PC-3 (cell line): ENCODE results near the gene TH. TPM values are rescaled to one million over a fixed set of nuclear protein-coding genes. Genes with fewer than 3 reads are reported as not detected.

Source experiments
- ATAC-seq: fragments of 200-7000 bp; cut with Tn5 transposase; 2 replicates; pipeline ENCODE4 v1.9.1; 2020; ENCODE audit warnings: mild to moderate bottlenecking, moderate library complexity
- BruUV-seq: library from RNA; stranded (reverse); fragments of 400-500 nt; replicated peaks from 2 replicates; lab custom pipeline; 2021; lab: Mats Ljungman, UMichigan
- CTCF ChIA-PET: fragments of 300-600 bp; sonication (Branson Sonifier 250); formaldehyde crosslinking; loops from one replicate; lab custom pipeline; 2022; ENCODE audit warnings: antibody characterized with exemption; lab: Charles Lee
- POLR2A ChIA-PET: fragments of 300-600 bp; sonication (Branson Sonifier 250); formaldehyde crosslinking; loops from one replicate; lab custom pipeline; 2022; ENCODE audit warnings: antibody characterized with exemption; ENCODE audit not compliant: unreplicated experiment; lab: Charles Lee
- DNase-seq: peaks from one replicate; pipeline ENCODE4 v3.0.0-alpha.2; 2015
- H2AFZ ChIP-seq: fragments of 300-600 bp; sonication (generic); 2 replicates; pipeline ENCODE4 v1.6.0; 2016; ENCODE audit warnings: antibody characterized with exemption, low read length
- H3F3A ChIP-seq: fragments of 300-600 bp; sonication (generic); one replicate; pipeline ENCODE4 v1.6.0; 2017; ENCODE audit warnings: antibody characterized with exemption, low read length, control low read depth, mild to moderate bottlenecking; ENCODE audit not compliant: unreplicated experiment
- H3K27ac ChIP-seq: fragments of 300-600 bp; sonication (generic); 2 replicates; pipeline ENCODE4 v1.5.1; 2016; ENCODE audit warnings: mild to moderate bottlenecking, low read length
- H3K27me3 ChIP-seq: fragments of 300-600 bp; sonication (generic); 2 replicates; pipeline ENCODE4 v1.6.1; 2016; ENCODE audit warnings: low read length, mixed read lengths
- H3K36me3 ChIP-seq: fragments of 300-600 bp; sonication (generic); 2 replicates; pipeline ENCODE4 v1.6.1; 2016; ENCODE audit warnings: low read depth, mixed run types, low read length, mixed read lengths
- H3K4me1 ChIP-seq: fragments of 300-600 bp; sonication (generic); 2 replicates; pipeline ENCODE4 v1.5.1; 2016; ENCODE audit warnings: low read length; ENCODE audit not compliant: insufficient read depth
- H3K4me2 ChIP-seq: fragments of 300-600 bp; sonication (generic); 2 replicates; pipeline ENCODE4 v1.6.0; 2016; ENCODE audit warnings: low read length
- H3K4me3 ChIP-seq: fragments of 300-600 bp; sonication (generic); 2 replicates; pipeline ENCODE4 v1.5.1; 2016; ENCODE audit warnings: mild to moderate bottlenecking, low read length, mixed read lengths
- H3K79me2 ChIP-seq: fragments of 300-600 bp; sonication (generic); 2 replicates; pipeline ENCODE4 v1.6.1; 2017; ENCODE audit warnings: low read length, mixed read lengths
- H3K9ac ChIP-seq: fragments of 300-600 bp; sonication (generic); 2 replicates; pipeline ENCODE4 v1.6.0; 2016; ENCODE audit warnings: mild to moderate bottlenecking, low read length
- H3K9me2 ChIP-seq: fragments of 300-600 bp; sonication (generic); replicated peaks from 2 replicates; pipeline ENCODE4 v1.6.1; 2016; ENCODE audit warnings: mixed run types, low read length, mixed read lengths
- H3K9me3 ChIP-seq: fragments of 300-600 bp; sonication (generic); 2 replicates; pipeline ENCODE4 v1.6.1; 2016; ENCODE audit warnings: low read length, mixed read lengths
- H4K20me1 ChIP-seq: fragments of 300-600 bp; sonication (generic); 2 replicates; pipeline ENCODE4 v1.6.1; 2016; ENCODE audit warnings: low read length, mixed read lengths
- CTCF ChIP-seq: fragments of 300-600 bp; sonication (generic); conservative IDR thresholded peaks from 2 replicates; pipeline ENCODE4 v1.5.1; 2017; ENCODE audit warnings: antibody characterized with exemption, low read depth, mild to moderate bottlenecking, low read length
- EZH2 ChIP-seq: fragments of 300-600 bp; sonication (generic); IDR thresholded peaks from one replicate; pipeline ENCODE4 v1.6.1; 2017; ENCODE audit warnings: antibody characterized with exemption, mild to moderate bottlenecking, low read length; ENCODE audit not compliant: unreplicated experiment
- EZH2phosphoT487 ChIP-seq: fragments of 300-600 bp; sonication (generic); IDR thresholded peaks from 2 replicates; pipeline ENCODE4 v1.6.1; 2018; ENCODE audit warnings: mild to moderate bottlenecking, antibody characterized with exemption, low read length, borderline replicate concordance
- intact Hi-C: fragments of 100-400 bp; cut with micrococcal nuclease; formaldehyde crosslinking; loops from 2 replicates; pipeline ENCODE4 v1.9.0; 2023
- total RNA-seq: library from RNA; depleted of rRNA; stranded (reverse); fragments of >200 nt; gene quantifications from 2 replicates; pipeline ENCODE4 v1.2.3, GENCODE V29; 2014

The TH gene
- total RNA-seq, 1 experiment from 2014 or later: 8.3 TPM

DNA sequence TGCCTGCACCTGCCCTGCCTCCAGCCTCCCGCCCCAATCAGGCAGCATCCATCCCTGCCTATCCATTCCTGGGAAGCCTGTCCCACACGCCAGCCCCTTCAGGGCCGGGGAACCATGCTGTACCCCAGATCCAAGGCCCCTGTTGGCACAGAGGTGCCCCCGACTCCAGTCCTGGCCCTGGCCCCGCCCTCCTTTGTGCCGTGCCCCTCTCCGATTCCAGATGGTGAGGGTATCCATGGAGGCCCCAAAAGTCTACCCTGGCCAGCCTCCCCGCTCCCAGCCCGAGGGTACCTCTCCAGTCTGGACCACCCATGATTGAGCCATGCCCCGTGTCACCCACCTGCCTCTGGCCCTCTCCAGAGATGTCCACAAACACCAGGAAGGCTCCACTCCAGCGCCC lies 2.7 kb upstream of the TH start:
- H3K9me3 ChIP-seq: no peaks in the 10 kb centered on the region
- BruUV-seq: no TSS peak
- H3K27ac ChIP-seq: no peak overlapping the region
- H3F3A ChIP-seq: no peaks in the 10 kb centered on the region
- no peaks in the 10 kb centered on the region for H3K27me3 ChIP-seq
- H3K79me2 ChIP-seq: no peaks in the 10 kb centered on the region
- no peaks in the 10 kb centered on the region for H4K20me1 ChIP-seq
- intact Hi-C loops: no loop called here
- H3K4me1 ChIP-seq: peaks cover 42% of the 10 kb centered on the region
- no peak overlapping the region for H3K9ac ChIP-seq
- TF ChIP-seq EZH2phosphoT487 (no peak), CTCF (no peak), EZH2 (no peak)
- ATAC-seq (no peak), DNase-seq (no peak)
- ChIA-PET POLR2A (no interaction called here), CTCF (no interaction called here)
- no peaks in the 10 kb centered on the region for H3K36me3 ChIP-seq
- H2AFZ ChIP-seq: no peak overlapping the region
- no peak overlapping the region for H3K4me3 ChIP-seq
- H3K4me2 ChIP-seq: no peak overlapping the region
- no peaks in the 10 kb centered on the region for H3K9me2 ChIP-seq

DNA sequence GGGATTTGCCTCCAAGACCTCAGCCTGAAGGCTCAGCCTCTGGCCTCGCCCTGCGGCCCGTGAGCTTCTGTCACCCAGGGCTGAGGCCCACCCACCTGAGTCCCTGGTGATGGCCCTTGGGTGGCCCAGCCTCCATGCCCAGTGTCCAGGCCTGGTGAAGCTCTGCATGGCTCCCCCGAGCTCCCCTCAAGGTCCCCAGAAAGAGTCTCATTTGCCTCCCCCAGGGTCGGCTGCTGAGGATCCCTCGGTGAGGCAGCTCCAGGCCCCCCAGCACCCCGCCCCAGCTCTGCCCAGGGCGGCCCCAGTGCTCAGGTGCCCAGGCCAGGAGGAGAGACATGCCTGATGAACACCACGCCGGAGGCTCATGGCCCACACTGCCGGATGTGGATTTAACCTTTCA lies 2.1 kb upstream of the TH start:
- ChIA-PET CTCF (no interaction called here), POLR2A (no interaction called here)
- H3K4me1 ChIP-seq: peaks cover 39% of the 10 kb centered on the region
- no peaks in the 10 kb centered on the region for H3K9me3 ChIP-seq
- DNase-seq (no peak), ATAC-seq (no peak)
- H3K4me3 ChIP-seq: no peak overlapping the region
- TF ChIP-seq EZH2 (no peak), EZH2phosphoT487 (no peak), CTCF (no peak)
- H3K79me2 ChIP-seq: no peaks in the 10 kb centered on the region
- no peaks in the 10 kb centered on the region for H4K20me1 ChIP-seq
- no peak overlapping the region for H2AFZ ChIP-seq
- H3K9ac ChIP-seq: no peak overlapping the region
- H3K9me2 ChIP-seq: no peaks in the 10 kb centered on the region
- H3K27ac ChIP-seq: no peak overlapping the region
- H3K4me2 ChIP-seq: no peak overlapping the region
- no TSS peak for BruUV-seq
- intact Hi-C loops: no loop called here
- no peaks in the 10 kb centered on the region for H3K27me3 ChIP-seq
- H3K36me3 ChIP-seq: no peaks in the 10 kb centered on the region
- H3F3A ChIP-seq: no peaks in the 10 kb centered on the region

- DNase-seq (peak; percentile 26), ATAC-seq (no peak)
- no peak overlapping the region for H3K4me2 ChIP-seq
- H2AFZ ChIP-seq: no peak overlapping the region
- no TSS peak for BruUV-seq
- TF ChIP-seq CTCF: peak; percentile 70
- TF ChIP-seq EZH2: no peak
- no peaks in the 10 kb centered on the region for H4K20me1 ChIP-seq
- H3F3A ChIP-seq: no peaks in the 10 kb centered on the region
- H3K9ac ChIP-seq: no peak overlapping the region
- H3K4me1 ChIP-seq: peaks cover 34% of the 10 kb centered on the region
- H3K4me3 ChIP-seq: no peak overlapping the region
- H3K9me2 ChIP-seq: no peaks in the 10 kb centered on the region
- no peaks in the 10 kb centered on the region for H3K79me2 ChIP-seq
- no peak overlapping the region for H3K27ac ChIP-seq
- no peaks in the 10 kb centered on the region for H3K36me3 ChIP-seq
- CTCF ChIA-PET: no interaction called here
- H3K27me3 ChIP-seq: no peaks in the 10 kb centered on the region
- POLR2A ChIA-PET: no interaction called here
- H3K9me3 ChIP-seq: no peaks in the 10 kb centered on the region
- intact Hi-C loops: no loop called here
These were observed 1.6 kb upstream of the TH start for GRCh38 chr11:2173150-2173693.
